ENCODE data around the gene RBM42. TPM values are rescaled to one million over a fixed set of nuclear protein-coding genes. Genes with fewer than 3 reads are reported as not detected.

The RBM42 gene
- total RNA-seq, 2 donors from 2014 or later = 69.3 to 79.0 TPM

- H3K36me3 Mint-ChIP-seq = peaks cover 11 to 16% of the 10 kb centered on the region in 2 donors
- peak within 1 kb of the TSS; percentile 92 to 96 for H3K27ac Mint-ChIP-seq
- peaks cover 0 to 7% of the 10 kb centered on the region in 2 donors for H3K9me3 Mint-ChIP-seq
- ATAC-seq (peak; percentile 95 to 98), DNase-seq (ENCODE audit: low spot score in 2 of 2) (peak; percentile 94 to 99)
Observed at GRCh38 chr19:35612559-35613321, 16.1 kb upstream of the RBM42 start, which contains the start of gene HAUS5. Gene HAUS5 (plus strand): TSS chr19:35612735. CDS start chr19:35612795, 60 bp downstream.

GRCh38 chr19:35613574-35613973 is 15.3 kb upstream of the RBM42 start:
- ATAC-seq = no peak
- Mint-ChIP-seq H3K36me3 (peaks cover 3 to 10% of the 10 kb centered on the region in 2 donors), H3K9me3 (peaks cover 0 to 2% of the 10 kb centered on the region in 2 donors), H3K27ac (peak overlapping the region; percentile 87 to 92)
- DNase-seq (ENCODE audit: low spot score in 2 of 2) = no peak

- peak overlapping the region in 1 of 2 donors; percentile 73 for H3K27ac Mint-ChIP-seq
- H3K36me3 Mint-ChIP-seq = peaks cover 0 to 8% of the 10 kb centered on the region in 2 donors
- DNase-seq (ENCODE audit: low spot score in 2 of 2) = no peak
- no peak for ATAC-seq
- H3K9me3 Mint-ChIP-seq = no peaks in the 10 kb centered on the region
Observed at GRCh38 chr19:35615036-35615435, 13.8 kb upstream of the RBM42 start.

GRCh38 chr19:35618857-35619256 is 10.0 kb upstream of the RBM42 start:
- no peak for DNase-seq (ENCODE audit: low spot score in 2 of 2)
- Mint-ChIP-seq H3K27ac (no peak overlapping the region), H3K36me3 (peaks cover 10 to 13% of the 10 kb centered on the region in 2 donors), H3K9me3 (no peaks in the 10 kb centered on the region)
- ATAC-seq = no peak

- ATAC-seq (no peak), DNase-seq (ENCODE audit: low spot score in 2 of 2) (no peak)
- Mint-ChIP-seq H3K36me3 (peaks cover 10 to 13% of the 10 kb centered on the region in 2 donors), H3K9me3 (no peaks in the 10 kb centered on the region), H3K27ac (no peak overlapping the region)
Observed at GRCh38 chr19:35619290-35619923, 9.4 kb upstream of the RBM42 start.

- ATAC-seq = no peak
- H3K9me3 Mint-ChIP-seq = no peaks in the 10 kb centered on the region
- peak overlapping the region in 1 of 2 donors; percentile 37 for H3K27ac Mint-ChIP-seq
- no peak for DNase-seq (ENCODE audit: low spot score in 2 of 2)
- H3K36me3 Mint-ChIP-seq = peaks cover 10 to 11% of the 10 kb centered on the region in 2 donors
Observed at GRCh38 chr19:35620001-35620400, 8.8 kb upstream of the RBM42 start.

- no peak for ATAC-seq
- H3K36me3 Mint-ChIP-seq = peaks cover 5 to 16% of the 10 kb centered on the region in 2 donors
- peak overlapping the region in 1 of 2 donors; percentile 54 for H3K27ac Mint-ChIP-seq
Observed at GRCh38 chr19:35621708-35622107, 7.1 kb upstream of the RBM42 start.

GRCh38 chr19:35622750-35623149 is 6.1 kb upstream of the RBM42 start:
- ATAC-seq = no peak
- DNase-seq (ENCODE audit: low spot score in 2 of 2) = no peak
- Mint-ChIP-seq H3K27ac (peak overlapping the region; percentile 54 to 82), H3K9me3 (no peaks in the 10 kb centered on the region), H3K36me3 (peaks cover 5 to 16% of the 10 kb centered on the region in 2 donors)

More at GRCh38 chr19:35621708-35622107, 7.1 kb upstream of the RBM42 start:
- no peaks in the 10 kb centered on the region for H3K9me3 Mint-ChIP-seq
- DNase-seq (ENCODE audit: low spot score in 2 of 2) = no peak

- peak overlapping the region in 1 of 2 donors; percentile 54 for H3K27ac Mint-ChIP-seq
- ATAC-seq (no peak), DNase-seq (ENCODE audit: low spot score in 2 of 2) (no peak)
- H3K9me3 Mint-ChIP-seq = no peaks in the 10 kb centered on the region
- H3K36me3 Mint-ChIP-seq = peaks cover 6 to 17% of the 10 kb centered on the region in 2 donors
Observed at GRCh38 chr19:35623327-35624010, 5.4 kb upstream of the RBM42 start.

- no peaks in the 10 kb centered on the region for H3K9me3 Mint-ChIP-seq
- DNase-seq (ENCODE audit: low spot score in 2 of 2) (no peak), ATAC-seq (peak in 1 of 2 donors; percentile 31)
- peaks cover 20 to 29% of the 10 kb centered on the region in 2 donors for H3K36me3 Mint-ChIP-seq
- peak overlapping the region; percentile 94 to 100 for H3K27ac Mint-ChIP-seq
Observed at GRCh38 chr19:35628264-35628564, 622 bp upstream of the RBM42 start.

GRCh38 chr19:35629332-35629633 is 447 bp downstream of the RBM42 start:
- no peak for ATAC-seq
- no peaks in the 10 kb centered on the region for H3K9me3 Mint-ChIP-seq
- peaks cover 20 to 32% of the 10 kb centered on the region in 2 donors for H3K36me3 Mint-ChIP-seq
- H3K27ac Mint-ChIP-seq = peak overlapping the region; percentile 94 to 100
- DNase-seq (ENCODE audit: low spot score in 2 of 2) = no peak

GRCh38 chr19:35633727-35634440 is 5.0 kb downstream of the RBM42 start:
- DNase-seq (ENCODE audit: low spot score in 2 of 2) (no peak), ATAC-seq (no peak)
- H3K36me3 Mint-ChIP-seq = peaks cover 22 to 44% of the 10 kb centered on the region in 2 donors
- no peak overlapping the region for H3K27ac Mint-ChIP-seq
- no peaks in the 10 kb centered on the region for H3K9me3 Mint-ChIP-seq

GRCh38 chr19:35636651-35637050 is 7.8 kb downstream of the RBM42 start:
- DNase-seq (ENCODE audit: low spot score in 2 of 2) (no peak), ATAC-seq (peak in 1 of 2 donors; percentile 91)
- Mint-ChIP-seq H3K27ac (peak overlapping the region; percentile 65 to 82), H3K9me3 (no peaks in the 10 kb centered on the region), H3K36me3 (peaks cover 13 to 32% of the 10 kb centered on the region in 2 donors)

- H3K9me3 Mint-ChIP-seq = no peaks in the 10 kb centered on the region
- ATAC-seq (no peak), DNase-seq (ENCODE audit: low spot score in 2 of 2) (no peak)
- peak overlapping the region in 1 of 2 donors; percentile 82 for H3K27ac Mint-ChIP-seq
- peaks cover 13 to 26% of the 10 kb centered on the region in 2 donors for H3K36me3 Mint-ChIP-seq
Observed at GRCh38 chr19:35637165-35637564, 8.3 kb downstream of the RBM42 start.

GRCh38 chr19:35639321-35639639 is 10.4 kb downstream of the RBM42 start:
- H3K27ac Mint-ChIP-seq = no peak overlapping the region

GRCh38 chr19:35639863-35640262 is 11.0 kb downstream of the RBM42 start:
- Mint-ChIP-seq H3K9me3 (no peaks in the 10 kb centered on the region), H3K27ac (no peak overlapping the region)
- no peak for ATAC-seq

More at GRCh38 chr19:35639321-35639639, 10.4 kb downstream of the RBM42 start:
- no peaks in the 10 kb centered on the region for H3K9me3 Mint-ChIP-seq
- DNase-seq (ENCODE audit: low spot score in 2 of 2) (no peak), ATAC-seq (no peak)
- H3K36me3 Mint-ChIP-seq = peaks cover 13 to 17% of the 10 kb centered on the region in 2 donors

More at GRCh38 chr19:35639863-35640262, 11.0 kb downstream of the RBM42 start:
- no peak for DNase-seq (ENCODE audit: low spot score in 2 of 2)
- H3K36me3 Mint-ChIP-seq = peaks cover 13 to 17% of the 10 kb centered on the region in 2 donors
